ENCODE data around the gene MSTN.

MSTN gene

GRCh38 chr2:190062601-190063000 lies at the start of gene MSTN:
Gene MSTN (minus strand): TSS chr2:190062729. CDS start chr2:190062596, 133 bp downstream.
- DNase-seq (ENCODE audit: low spot score): no peak

- no peak for DNase-seq (ENCODE audit: low spot score)
These were observed 48.6 kb upstream of the MSTN start for GRCh38 chr2:190111166-190111565.

DNA sequence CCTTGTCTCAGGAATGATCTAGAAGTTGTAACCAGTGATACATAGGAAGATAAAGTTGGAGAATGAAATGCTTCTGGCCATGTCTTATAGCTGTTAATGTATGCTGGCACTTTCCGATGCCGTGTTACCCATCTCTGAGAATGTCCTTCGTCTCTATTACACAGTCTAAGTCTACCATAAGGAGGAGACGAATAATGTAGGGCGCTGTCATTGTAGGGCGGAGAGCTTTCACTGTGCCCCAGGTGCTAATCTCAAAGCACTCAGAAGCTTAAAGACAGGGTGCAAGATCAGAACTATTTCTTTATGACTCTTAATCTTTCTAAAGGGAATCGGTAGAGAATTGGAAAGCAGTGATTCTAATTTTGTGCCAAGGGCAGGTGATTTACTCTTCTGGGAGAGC lies 48.2 kb upstream of the MSTN start:
- DNase-seq (ENCODE audit: low spot score): no peak

GRCh38 chr2:190110131-190110530 lies 47.6 kb upstream of the MSTN start:
- DNase-seq (ENCODE audit: low spot score): no peak

DNA sequence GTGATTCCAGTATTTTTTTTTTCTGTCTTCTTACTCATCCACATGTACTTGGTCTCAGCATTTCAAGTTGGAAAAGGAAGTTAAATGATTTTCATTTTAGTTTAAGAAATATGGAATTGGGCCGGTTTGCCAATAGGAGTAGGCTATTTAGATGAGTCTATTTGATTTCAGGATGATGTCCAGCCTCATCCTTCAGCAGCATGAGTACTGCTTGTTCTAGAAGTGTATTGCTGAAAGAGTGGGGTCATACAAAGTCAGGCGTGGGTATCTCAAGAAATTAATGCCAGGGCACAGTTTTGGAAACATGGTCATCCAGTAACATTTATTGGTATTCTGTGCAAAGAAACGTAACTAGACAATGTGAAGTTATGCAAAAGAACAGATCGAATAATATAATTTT lies 44.9 kb upstream of the MSTN start:
- no peak for DNase-seq (ENCODE audit: low spot score)

- no peak for DNase-seq (ENCODE audit: low spot score)
These were observed 44.3 kb upstream of the MSTN start for GRCh38 chr2:190106783-190107182.

DNA sequence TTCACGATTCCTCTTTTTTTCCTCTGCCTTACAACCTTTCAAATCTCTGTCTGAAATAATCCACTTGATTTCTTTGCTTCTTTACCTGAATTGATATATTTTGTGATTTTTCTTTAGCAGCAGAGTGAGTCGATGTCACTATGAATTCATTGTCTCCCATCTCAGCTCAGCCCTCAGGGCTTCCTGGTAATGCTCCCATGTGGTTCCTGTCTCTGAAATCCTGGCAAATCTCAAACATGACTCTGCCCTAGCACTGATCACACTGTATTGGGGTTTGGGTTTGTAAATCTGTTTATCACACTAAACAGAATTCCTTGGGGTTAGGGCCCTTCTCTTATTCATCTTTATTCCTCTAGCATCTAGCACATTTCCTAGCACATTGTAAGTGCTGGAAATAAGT lies 43.0 kb upstream of the MSTN start:
- no peak for DNase-seq (ENCODE audit: low spot score)

- no peak for DNase-seq (ENCODE audit: low spot score)
These were observed 40.6 kb upstream of the MSTN start for GRCh38 chr2:190103144-190103543.

- no peak for DNase-seq (ENCODE audit: low spot score)
These were observed 37.6 kb upstream of the MSTN start for GRCh38 chr2:190099890-190100697.

DNA sequence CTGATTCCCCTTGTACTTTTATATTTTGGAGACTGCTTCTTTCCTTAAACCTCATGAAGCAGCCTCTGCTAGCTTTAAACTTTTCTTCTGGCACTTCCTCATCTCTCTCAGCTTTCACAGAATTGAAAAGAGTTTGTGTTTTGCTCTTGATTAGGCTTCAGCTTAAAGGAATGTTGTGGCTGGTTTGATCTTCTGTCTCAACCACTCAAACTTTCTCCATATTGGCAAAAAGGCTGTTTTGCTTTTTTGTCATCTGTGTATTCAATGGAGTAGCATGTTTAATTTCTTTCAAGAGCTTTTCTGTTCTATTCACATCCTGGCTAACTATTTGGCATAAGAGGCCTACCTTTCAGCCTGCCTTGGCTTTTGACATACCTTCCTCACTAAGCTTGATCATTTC lies 36.3 kb upstream of the MSTN start:
- DNase-seq (ENCODE audit: low spot score): no peak

GRCh38 chr2:190097115-190097514 lies 34.6 kb upstream of the MSTN start:
- no peak for DNase-seq (ENCODE audit: low spot score)

DNA sequence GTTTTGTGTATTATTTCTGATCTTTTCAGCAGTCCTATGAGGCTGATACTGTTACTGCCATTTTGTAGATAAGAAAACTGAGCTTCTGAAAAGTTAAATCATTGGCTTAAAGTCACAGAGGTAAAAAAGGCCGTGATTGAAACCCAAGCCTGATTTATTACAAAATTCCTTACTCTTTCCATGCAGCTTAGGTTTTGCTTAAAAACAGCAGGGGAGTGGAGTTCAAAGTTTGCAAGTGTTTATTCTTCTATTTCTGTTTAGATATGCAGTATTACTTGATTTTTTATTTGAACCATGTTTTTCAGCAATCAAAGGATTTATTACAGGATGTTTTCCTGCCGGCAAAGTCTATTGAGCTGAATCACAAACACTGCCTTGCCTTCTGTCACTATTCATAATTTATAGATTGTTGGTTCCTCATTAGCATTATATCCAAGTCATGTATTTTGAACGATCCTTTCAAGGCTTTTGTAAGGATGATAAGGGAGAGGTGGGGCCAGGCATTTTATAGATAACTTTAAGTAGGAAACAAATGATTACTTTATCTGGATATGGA lies 31.9 kb upstream of the MSTN start:
- no peak for DNase-seq (ENCODE audit: low spot score)

DNA sequence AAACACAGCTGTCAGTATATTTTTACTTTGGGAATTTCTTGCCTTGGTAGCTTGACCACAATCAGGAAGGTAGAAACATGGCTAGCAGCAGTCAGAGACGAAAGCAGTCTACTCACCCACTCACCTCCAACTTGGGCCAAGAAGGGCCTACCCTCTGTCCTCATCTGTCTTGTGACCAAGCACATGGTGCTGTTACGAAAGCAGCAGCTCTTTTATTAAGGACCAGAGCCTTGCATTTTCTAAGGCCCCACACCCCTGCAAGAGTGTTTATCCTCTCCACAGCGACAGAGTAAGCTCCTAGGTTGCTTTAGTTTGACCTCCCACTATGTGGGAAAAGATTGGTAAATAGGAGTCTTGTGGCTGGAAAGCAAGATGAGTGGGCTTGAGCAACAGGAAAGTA lies 31.3 kb upstream of the MSTN start:
- no peak for DNase-seq (ENCODE audit: low spot score)

DNA sequence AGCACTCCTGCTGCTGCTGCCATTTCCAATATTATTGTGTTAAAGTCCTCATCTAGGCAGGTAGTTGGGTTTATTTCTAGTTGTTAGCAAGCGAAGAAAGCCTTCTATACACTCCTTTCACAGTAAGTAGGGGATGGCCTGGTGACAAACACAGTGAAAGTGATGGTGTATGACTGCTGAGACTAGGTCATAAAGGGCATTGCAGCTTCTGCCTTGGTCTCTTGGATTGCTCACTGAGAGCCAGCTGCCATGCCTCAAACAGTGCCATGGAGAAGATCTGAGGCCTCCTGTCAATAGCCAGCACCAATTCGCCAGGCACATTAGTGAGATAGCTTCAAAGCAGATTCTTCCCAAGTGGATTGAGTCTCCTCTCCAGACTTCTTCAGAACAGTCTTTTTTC lies 27.6 kb upstream of the MSTN start:
- DNase-seq (ENCODE audit: low spot score): no peak

DNA sequence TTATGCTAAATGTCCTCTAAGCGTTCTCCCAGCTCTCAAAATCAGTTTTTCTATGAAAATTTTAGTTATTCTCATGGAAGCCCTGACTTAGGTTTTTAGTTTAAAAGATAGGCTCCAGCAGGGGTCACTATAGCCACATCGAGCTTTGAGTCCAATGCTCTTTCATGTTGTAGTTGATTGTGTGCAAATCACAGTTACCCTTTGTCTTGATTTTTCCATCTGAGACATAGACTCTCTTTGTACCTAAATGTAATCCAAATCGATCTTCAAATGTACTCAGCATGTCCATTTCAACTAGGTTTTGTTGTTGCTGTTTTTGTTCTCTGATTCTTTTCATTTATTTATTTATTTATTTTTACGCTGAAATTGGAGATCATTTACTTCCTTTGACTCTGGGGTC lies 26.4 kb upstream of the MSTN start:
- DNase-seq (ENCODE audit: low spot score): peak; percentile 17

- DNase-seq (ENCODE audit: low spot score): no peak
These were observed 22.2 kb upstream of the MSTN start for GRCh38 chr2:190084704-190085103.

DNA sequence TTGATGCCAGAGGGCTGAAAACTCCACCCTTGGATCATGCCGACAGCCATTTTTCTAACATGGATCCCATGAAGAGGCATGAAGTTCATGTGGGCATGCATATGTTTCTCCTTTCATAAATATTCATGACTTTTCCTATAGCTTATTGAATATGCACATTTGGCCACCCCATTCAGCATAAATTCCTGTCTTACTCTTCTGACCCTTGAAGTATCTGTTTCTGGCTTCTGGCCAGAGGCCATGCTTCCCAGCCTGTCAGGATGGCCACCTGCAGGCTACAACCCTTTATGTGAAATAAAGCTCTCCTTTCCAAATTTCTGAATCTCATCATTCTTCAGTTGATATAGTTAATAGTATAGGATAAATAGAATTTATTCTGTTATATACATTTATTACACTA lies 19.6 kb upstream of the MSTN start:
- DNase-seq (ENCODE audit: low spot score): no peak

DNA sequence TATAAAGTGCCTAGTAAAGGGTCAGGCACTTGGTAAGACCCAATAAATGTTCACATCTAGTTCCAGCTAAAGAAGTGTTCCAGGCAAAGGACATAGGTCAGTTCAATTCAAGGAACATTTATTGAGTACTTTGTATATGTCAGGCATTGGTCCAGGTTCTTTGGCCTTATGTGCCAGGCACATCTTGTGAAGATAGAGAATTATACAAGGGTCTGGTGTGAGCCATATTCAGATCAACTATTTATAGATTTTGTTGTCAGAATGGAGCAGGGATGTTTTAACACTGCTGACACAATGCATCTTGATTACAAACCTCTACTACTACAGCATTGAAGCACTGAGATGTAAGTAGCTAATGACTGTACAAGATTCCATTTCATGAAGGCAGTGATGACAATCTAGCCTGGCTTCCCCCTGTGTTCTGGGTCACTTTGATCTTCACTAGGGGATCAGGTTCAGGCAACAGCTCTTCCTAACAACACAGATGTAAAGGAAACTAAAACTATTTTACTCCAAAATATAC lies 18.1 kb upstream of the MSTN start:
- DNase-seq (ENCODE audit: low spot score): no peak

- no peak for DNase-seq (ENCODE audit: low spot score)
These were observed 16.6 kb upstream of the MSTN start for GRCh38 chr2:190079160-190079559.

DNA sequence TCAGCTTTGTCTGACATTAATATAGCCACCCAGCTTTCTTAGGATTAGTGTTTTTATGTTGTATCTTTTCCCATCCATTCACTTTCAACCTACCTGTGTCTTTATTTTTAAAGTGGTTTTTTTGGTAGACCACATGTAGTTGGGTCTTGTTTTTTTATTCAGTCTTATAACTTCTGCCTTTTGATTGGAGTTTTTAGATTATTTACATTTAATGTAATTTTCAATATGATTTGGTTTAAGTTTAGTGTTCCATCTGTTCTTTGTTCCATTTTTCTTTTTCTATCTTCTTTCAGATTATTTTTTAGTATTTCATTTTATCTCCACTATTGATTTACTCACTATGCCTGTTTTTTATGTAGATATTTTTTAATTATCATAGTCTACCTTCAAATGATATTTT lies 13.1 kb upstream of the MSTN start:
- no peak for DNase-seq (ENCODE audit: low spot score)

DNA sequence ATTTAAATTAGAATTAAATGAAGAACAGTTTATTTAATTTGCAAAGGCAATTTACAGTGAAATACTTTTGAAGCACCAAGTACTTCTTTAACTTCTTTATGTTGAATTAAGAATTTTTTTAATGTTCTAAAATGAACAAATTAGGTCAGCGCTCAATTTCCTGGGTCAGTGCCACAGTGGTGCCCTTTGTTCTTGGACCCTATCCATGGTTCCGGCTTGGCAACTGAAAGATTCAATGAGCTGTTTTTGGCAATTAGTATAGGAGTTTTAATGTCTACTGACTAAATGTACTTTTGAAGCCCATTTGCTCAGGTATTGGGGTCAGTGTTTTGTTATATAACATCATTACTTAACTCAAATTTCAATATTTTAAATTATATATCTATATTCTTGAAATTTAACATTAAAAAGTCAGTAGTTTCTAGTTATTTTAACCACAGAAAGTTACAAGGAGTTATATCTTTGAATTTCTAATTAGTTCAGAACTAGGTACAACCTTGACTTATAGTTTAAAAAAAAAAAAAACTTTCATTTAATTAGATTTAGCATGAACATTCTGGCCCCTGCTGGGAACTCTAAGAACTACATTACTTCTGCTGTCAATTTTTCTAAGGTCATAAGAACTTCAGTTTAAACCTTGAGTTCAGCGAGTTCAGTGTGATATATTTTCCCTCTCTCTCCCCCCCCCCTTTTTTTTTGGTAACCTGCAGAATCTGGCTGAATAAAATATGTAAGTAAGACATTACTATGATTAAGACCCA lies 7.6 kb upstream of the MSTN start:
- no peak for DNase-seq (ENCODE audit: low spot score)

DNA sequence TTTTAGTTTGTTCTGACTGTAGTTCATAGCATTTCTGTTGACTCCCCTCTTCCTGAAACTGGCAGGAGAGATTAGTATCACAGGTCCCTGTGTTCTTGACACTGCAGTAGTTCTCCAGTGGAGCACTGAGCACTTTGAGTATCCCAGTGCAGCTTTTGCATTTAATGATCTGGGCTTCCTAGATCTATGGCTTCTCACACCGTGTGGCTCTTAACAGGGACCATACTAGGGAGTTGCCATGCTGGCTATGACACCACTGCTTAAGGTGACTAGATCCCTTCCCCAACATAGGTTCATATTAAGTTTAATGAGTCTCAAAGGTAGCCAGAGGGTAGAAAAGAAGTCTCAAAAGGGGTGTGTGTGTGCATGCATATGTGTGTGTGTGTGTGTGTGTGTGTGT lies 6.2 kb upstream of the MSTN start:
- no peak for DNase-seq (ENCODE audit: low spot score)

DNA sequence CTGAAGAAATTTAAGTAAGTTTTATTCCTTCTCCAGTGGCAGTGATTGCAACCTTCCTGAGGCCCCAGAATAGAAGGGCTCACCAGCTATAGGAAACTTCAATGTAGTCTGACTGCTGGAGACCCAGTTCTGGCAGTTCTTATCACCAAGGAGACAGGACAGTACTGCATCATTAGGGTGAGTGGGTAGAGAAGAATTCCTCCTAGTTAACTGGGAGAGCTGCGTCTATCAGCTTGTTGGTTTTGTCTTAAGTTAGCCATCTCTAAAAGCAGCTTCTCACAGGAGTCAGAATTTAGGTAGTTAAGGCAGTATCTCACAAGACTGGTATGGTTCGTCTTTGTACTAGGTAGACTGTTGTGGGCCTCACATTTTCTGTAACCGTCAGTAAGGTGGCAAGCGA lies 3.3 kb upstream of the MSTN start:
- no peak for DNase-seq (ENCODE audit: low spot score)

Data from HuH-7 (cell line).